Osteoblast (primary cell): ENCODE data around the gene ITGB2. TPM values are rescaled to one million over a fixed set of nuclear protein-coding genes. Genes with fewer than 3 reads are reported as not detected.

ENCODE experiments used
- DNase-seq: peaks from one replicate; pipeline ENCODE4 v3.0.0; 2011; ENCODE audit warnings: low spot score, mixed read lengths; ENCODE audit not compliant: insufficient read length; ENCODE audit errors: missing footprints
- H2AFZ ChIP-seq: 2 replicates; pipeline ENCODE4 v1.6.0; 2011; ENCODE audit warnings: mild to moderate bottlenecking, low read length
- H3K27ac ChIP-seq: 2 replicates; pipeline ENCODE4 v1.5.1; 2011; ENCODE audit warnings: mild to moderate bottlenecking, low read depth, low read length, moderate library complexity
- H3K27me3 ChIP-seq: 2 replicates; pipeline ENCODE4 v1.6.0; 2012; ENCODE audit warnings: mild to moderate bottlenecking, control low read depth, inconsistent platforms, low read length, moderate library complexity; ENCODE audit not compliant: insufficient read depth
- H3K36me3 ChIP-seq: 2 replicates; pipeline ENCODE4 v1.5.1; 2011; ENCODE audit warnings: mild to moderate bottlenecking, low read length, control low read depth, moderate library complexity; ENCODE audit not compliant: insufficient read depth
- H3K4me1 ChIP-seq: 2 replicates; pipeline ENCODE4 v1.5.1; 2011; ENCODE audit warnings: mild to moderate bottlenecking, low read length, control low read depth, moderate library complexity; ENCODE audit not compliant: insufficient read depth
- H3K4me2 ChIP-seq: 2 replicates; pipeline ENCODE4 v1.6.0; 2011; ENCODE audit warnings: mild to moderate bottlenecking, low read length; ENCODE audit not compliant: insufficient read depth
- H3K4me3 ChIP-seq: fragments of 200-600 bp; sonication (generic); 3 replicates; pipeline ENCODE4 v1.5.1; 2012; ENCODE audit warnings: mild to moderate bottlenecking, low read length, inconsistent platforms; ENCODE audit not compliant: insufficient read depth
- H3K79me2 ChIP-seq: 2 replicates; pipeline ENCODE4 v1.6.0; 2012; ENCODE audit warnings: mild to moderate bottlenecking, low read length, control low read depth, inconsistent platforms; ENCODE audit not compliant: insufficient read depth
- H3K9me3 ChIP-seq: 2 replicates; pipeline ENCODE4 v1.5.1; 2011; ENCODE audit warnings: low read depth, low read length, control low read depth
- H4K20me1 ChIP-seq: 2 replicates; pipeline ENCODE4 v1.6.0; 2012; ENCODE audit warnings: mild to moderate bottlenecking, low read length, control low read depth; ENCODE audit not compliant: insufficient read depth
- total RNA-seq: library from RNA; depleted of rRNA; stranded (reverse); fragments of >200 nt; gene quantifications from 2 replicates; pipeline ENCODE4 v1.2.3, GENCODE V29; 2012
- TF ChIP-seq, protein P1 (sequence below): IDR thresholded peaks from 2 replicates; pipeline ENCODE4 v1.5.1; 2011; ENCODE audit warnings: mild to moderate bottlenecking, low read depth, low read length, moderate library complexity; ENCODE audit errors: extremely low read depth

ITGB2 gene
- total RNA-seq, 1 donor, result 15.2 TPM

GRCh38 chr21:44842721-44843445 lies 77.8 kb downstream of the ITGB2 start:
- TF ChIP-seq, protein P1, sequence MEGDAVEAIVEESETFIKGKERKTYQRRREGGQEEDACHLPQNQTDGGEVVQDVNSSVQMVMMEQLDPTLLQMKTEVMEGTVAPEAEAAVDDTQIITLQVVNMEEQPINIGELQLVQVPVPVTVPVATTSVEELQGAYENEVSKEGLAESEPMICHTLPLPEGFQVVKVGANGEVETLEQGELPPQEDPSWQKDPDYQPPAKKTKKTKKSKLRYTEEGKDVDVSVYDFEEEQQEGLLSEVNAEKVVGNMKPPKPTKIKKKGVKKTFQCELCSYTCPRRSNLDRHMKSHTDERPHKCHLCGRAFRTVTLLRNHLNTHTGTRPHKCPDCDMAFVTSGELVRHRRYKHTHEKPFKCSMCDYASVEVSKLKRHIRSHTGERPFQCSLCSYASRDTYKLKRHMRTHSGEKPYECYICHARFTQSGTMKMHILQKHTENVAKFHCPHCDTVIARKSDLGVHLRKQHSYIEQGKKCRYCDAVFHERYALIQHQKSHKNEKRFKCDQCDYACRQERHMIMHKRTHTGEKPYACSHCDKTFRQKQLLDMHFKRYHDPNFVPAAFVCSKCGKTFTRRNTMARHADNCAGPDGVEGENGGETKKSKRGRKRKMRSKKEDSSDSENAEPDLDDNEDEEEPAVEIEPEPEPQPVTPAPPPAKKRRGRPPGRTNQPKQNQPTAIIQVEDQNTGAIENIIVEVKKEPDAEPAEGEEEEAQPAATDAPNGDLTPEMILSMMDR, result no peak
- DNase-seq, result no peak
- H3K27me3 ChIP-seq, result peaks cover 18% of the 10 kb centered on the region
- H4K20me1 ChIP-seq, result peaks cover 10% of the 10 kb centered on the region
- peaks cover 18% of the 10 kb centered on the region for H3K4me1 ChIP-seq
- no peak overlapping the region for H3K4me2 ChIP-seq
- no peak overlapping the region for H2AFZ ChIP-seq
- H3K9me3 ChIP-seq, result no peaks in the 10 kb centered on the region
- no peaks in the 10 kb centered on the region for H3K36me3 ChIP-seq
- H3K4me3 ChIP-seq, result no peak overlapping the region
- no peak overlapping the region for H3K27ac ChIP-seq
- no peaks in the 10 kb centered on the region for H3K79me2 ChIP-seq

DNA sequence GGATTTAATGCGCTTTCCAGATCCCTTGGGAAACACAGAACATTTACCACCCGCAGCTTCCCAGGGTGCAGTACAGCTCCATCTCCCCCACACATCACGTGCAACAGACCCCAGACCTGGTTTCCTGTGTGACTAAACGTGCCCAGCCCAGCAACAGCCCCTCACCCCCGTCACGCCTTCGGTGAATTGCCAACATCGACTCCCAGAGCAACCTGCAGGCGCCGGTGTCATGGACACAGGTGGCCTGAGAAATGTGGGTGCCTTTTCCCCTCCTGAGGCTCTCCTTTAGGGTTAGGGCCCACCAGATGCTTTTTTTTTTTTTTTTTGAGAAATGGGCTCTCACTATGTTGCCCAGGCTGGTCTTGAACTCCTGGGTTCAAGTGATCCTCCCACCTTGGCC lies 78.6 kb downstream of the ITGB2 start:
- Histone ChIP-seq H3K79me2 (no peaks in the 10 kb centered on the region), H3K9me3 (no peaks in the 10 kb centered on the region), H3K36me3 (no peaks in the 10 kb centered on the region), H3K4me3 (no peak overlapping the region), H3K4me2 (no peak overlapping the region), H4K20me1 (peaks cover 3% of the 10 kb centered on the region), H3K27me3 (peaks cover 18% of the 10 kb centered on the region), H2AFZ (no peak overlapping the region), H3K27ac (no peak overlapping the region), H3K4me1 (peaks cover 18% of the 10 kb centered on the region)
- no peak for DNase-seq
- TF ChIP-seq, protein P1, result no peak

DNA sequence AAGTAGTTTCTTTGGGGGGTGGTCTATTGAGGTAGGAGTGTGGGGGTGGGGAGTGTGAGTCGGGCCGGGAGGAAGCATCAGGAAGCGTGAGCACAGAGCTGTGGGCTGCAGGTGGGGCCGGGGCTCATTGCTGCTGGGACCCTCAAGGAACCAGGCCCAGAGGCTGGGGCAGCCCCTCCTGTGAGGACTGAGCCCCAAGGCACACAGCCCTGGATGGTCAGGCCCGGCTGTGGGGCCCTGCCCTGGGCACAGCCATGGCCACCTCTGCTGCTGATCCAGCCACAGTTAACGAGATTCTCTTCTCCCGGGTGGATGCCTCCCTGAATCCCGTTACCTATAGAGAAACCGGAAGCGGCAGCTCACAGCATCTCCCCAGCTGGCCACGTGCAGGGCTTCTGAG lies 79.9 kb downstream of the ITGB2 start:
- Histone ChIP-seq H3K27me3 (peaks cover 18% of the 10 kb centered on the region), H3K4me1 (peaks cover 9% of the 10 kb centered on the region)

GRCh38 chr21:44838951-44839350 lies 81.7 kb downstream of the ITGB2 start:
- no peaks in the 10 kb centered on the region for H3K9me3 ChIP-seq
- H3K36me3 ChIP-seq, result no peaks in the 10 kb centered on the region
- no peaks in the 10 kb centered on the region for H3K79me2 ChIP-seq
- no peak overlapping the region for H2AFZ ChIP-seq
- peaks cover 4% of the 10 kb centered on the region for H3K4me1 ChIP-seq
- H3K4me3 ChIP-seq, result no peak overlapping the region
- no peak overlapping the region for H3K4me2 ChIP-seq
- peaks cover 10% of the 10 kb centered on the region for H3K27me3 ChIP-seq
- H4K20me1 ChIP-seq, result no peaks in the 10 kb centered on the region
- no peak overlapping the region for H3K27ac ChIP-seq
- no peak for DNase-seq
- TF ChIP-seq, protein P1, result no peak

More for the DNA sequence above, 79.9 kb downstream of the ITGB2 start:
- Histone ChIP-seq H3K4me2 (no peak overlapping the region), H3K36me3 (no peaks in the 10 kb centered on the region), H4K20me1 (no peaks in the 10 kb centered on the region), H3K9me3 (no peaks in the 10 kb centered on the region), H3K79me2 (no peaks in the 10 kb centered on the region), H2AFZ (no peak overlapping the region), H3K27ac (no peak overlapping the region), H3K4me3 (no peak overlapping the region)
- no peak for DNase-seq
- TF ChIP-seq, protein P1, result no peak
